ENCODE results near the gene TJP2. TPM values are rescaled to one million over a fixed set of nuclear protein-coding genes. Genes with fewer than 3 reads are reported as not detected.

TJP2 gene
- total and polyA plus RNA-seq, 10 of the 15 experiments (the other 5 are each of a cell fraction or from before 2014, with no cell fraction given): 6.4 to 59.9 (median 29.7) TPM

DNA sequence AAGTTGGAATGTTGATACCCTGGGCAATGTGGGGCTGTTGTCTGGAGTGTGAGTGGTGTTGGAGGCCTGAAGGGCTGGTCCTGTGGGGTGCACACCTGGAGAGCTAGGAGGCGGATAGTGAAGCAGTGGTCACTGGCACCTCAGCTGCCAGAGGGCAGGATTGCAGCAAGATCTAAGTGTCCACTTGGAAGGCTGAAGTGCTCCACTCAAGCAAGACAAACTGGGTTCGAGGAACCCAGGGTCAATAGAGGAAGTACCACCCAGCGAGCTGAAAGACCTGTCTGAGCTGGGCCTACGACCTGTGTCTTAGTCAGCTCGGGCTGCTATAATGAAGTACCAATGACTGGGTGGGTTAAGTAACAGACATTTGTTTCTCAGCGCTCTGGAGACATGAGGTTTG, 39.7 kb upstream of the TJP2 start:
- Histone ChIP-seq H3K4me1 (ENCODE audit: control insufficient read depth, insufficient read depth, low read length) (no peaks in the 10 kb centered on the region), H3K27ac (ENCODE audit: control insufficient read depth, insufficient read depth) (no peak overlapping the region), H3K79me2 (ENCODE audit: control insufficient read depth, insufficient read depth, low read length) (no peaks in the 10 kb centered on the region), H3K4me2 (ENCODE audit: control insufficient read depth, insufficient read depth) (no peak overlapping the region), H3K27me3 (replicated peaks in 1 of 2; ENCODE audit: control insufficient read depth in 2 of 2, insufficient read depth in 2 of 2, low read length in 1 of 2) (no peaks in the 10 kb centered on the region; a peak in 2 of 4 replicates), H3K4me3 (no peak overlapping the region), H3K9me3 (replicated peaks; ENCODE audit: control insufficient read depth, insufficient read depth, low read length) (no peaks in the 10 kb centered on the region), H3K9ac (ENCODE audit: control insufficient read depth, insufficient read depth, low read length) (no peak overlapping the region), H3K36me3 (ENCODE audit: control insufficient read depth in 2 of 2, insufficient read depth in 2 of 2, low read length in 1 of 2) (no peaks in the 10 kb centered on the region), H4K20me1 (ENCODE audit: control insufficient read depth, insufficient read depth) (no peaks in the 10 kb centered on the region), H2AFZ (ENCODE audit: control insufficient read depth, low read depth, low read length) (no peak overlapping the region)
- BruUV-seq (replicated peaks): no TSS peak
- in situ Hi-C loops (cut with MboI) (no loop called here), intact Hi-C loops (cut with micrococcal nuclease; ENCODE audit: unreplicated experiment) (no loop called here)
- FAIRE-seq: no peak
- ChIA-PET CTCF (interaction anchor here (1.4 kb wide), 1 partner anchor 81 kb away, joined by 5 read pairs; no protein-coding TSS in a partner anchor), SMC1A (ENCODE audit: uncharacterized antibody, unreplicated experiment) (no interaction called here), POLR2A (no interaction called here), RAD21 (ENCODE audit: unreplicated experiment) (no interaction called here)
- 28% methylated on average over 6 of the region's 6 CpGs for WGBS (ENCODE audit: insufficient coverage, insufficient replicate concordance, low lambda C conversion rate, missing lambda C conversion rate)
- ATAC-seq: no peak
- no peak for DNase-seq (ENCODE audit: low read depth, low spot score)
- no peak for TF ChIP-seq PAX8 (IDR thresholded peaks at IDR 0.05)
- no peak for TF ChIP-seq BMI1 (IDR thresholded peaks at IDR 0.05; ENCODE audit: borderline replicate concordance)
- no peak for TF ChIP-seq TARDBP (IDR thresholded peaks at IDR 0.05; ENCODE audit: borderline replicate concordance)
- TF ChIP-seq ZBTB33 (IDR thresholded peaks at IDR 0.05): no peak
- TF ChIP-seq POLR2AphosphoS2 (IDR thresholded peaks at IDR 0.05; ENCODE audit: low read depth, low read length): no peak
- TF ChIP-seq ATF7 (IDR thresholded peaks at IDR 0.05; ENCODE audit: low read depth): no peak
- TF ChIP-seq MXI1 (IDR thresholded peaks at IDR 0.05; ENCODE audit: low read depth, low read length): no peak
- TF ChIP-seq ZNF622 (IDR thresholded peaks at IDR 0.05): no peak
- TF ChIP-seq POLR2A (IDR thresholded peaks at IDR 0.05; ENCODE audit: low read depth, low read length): no peak
- TF ChIP-seq HDAC6 (IDR thresholded peaks at IDR 0.05; ENCODE audit: unreplicated experiment): no peak
- TF ChIP-seq TBL1XR1 (IDR thresholded peaks at IDR 0.05; ENCODE audit: low read depth, low read length): no peak
- no peak for TF ChIP-seq ESRRA (IDR thresholded peaks at IDR 0.05; ENCODE audit: low read length)
- TF ChIP-seq NR2F1 (conservative IDR thresholded peaks at IDR 0.05): no peak
- TF ChIP-seq, protein P1, sequence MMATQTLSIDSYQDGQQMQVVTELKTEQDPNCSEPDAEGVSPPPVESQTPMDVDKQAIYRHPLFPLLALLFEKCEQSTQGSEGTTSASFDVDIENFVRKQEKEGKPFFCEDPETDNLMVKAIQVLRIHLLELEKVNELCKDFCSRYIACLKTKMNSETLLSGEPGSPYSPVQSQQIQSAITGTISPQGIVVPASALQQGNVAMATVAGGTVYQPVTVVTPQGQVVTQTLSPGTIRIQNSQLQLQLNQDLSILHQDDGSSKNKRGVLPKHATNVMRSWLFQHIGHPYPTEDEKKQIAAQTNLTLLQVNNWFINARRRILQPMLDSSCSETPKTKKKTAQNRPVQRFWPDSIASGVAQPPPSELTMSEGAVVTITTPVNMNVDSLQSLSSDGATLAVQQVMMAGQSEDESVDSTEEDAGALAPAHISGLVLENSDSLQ (IDR thresholded peaks at IDR 0.05): no peak
- TF ChIP-seq E4F1 (IDR thresholded peaks at IDR 0.05; ENCODE audit: borderline replicate concordance, partially characterized antibody): no peak
- TF ChIP-seq, protein P2, sequence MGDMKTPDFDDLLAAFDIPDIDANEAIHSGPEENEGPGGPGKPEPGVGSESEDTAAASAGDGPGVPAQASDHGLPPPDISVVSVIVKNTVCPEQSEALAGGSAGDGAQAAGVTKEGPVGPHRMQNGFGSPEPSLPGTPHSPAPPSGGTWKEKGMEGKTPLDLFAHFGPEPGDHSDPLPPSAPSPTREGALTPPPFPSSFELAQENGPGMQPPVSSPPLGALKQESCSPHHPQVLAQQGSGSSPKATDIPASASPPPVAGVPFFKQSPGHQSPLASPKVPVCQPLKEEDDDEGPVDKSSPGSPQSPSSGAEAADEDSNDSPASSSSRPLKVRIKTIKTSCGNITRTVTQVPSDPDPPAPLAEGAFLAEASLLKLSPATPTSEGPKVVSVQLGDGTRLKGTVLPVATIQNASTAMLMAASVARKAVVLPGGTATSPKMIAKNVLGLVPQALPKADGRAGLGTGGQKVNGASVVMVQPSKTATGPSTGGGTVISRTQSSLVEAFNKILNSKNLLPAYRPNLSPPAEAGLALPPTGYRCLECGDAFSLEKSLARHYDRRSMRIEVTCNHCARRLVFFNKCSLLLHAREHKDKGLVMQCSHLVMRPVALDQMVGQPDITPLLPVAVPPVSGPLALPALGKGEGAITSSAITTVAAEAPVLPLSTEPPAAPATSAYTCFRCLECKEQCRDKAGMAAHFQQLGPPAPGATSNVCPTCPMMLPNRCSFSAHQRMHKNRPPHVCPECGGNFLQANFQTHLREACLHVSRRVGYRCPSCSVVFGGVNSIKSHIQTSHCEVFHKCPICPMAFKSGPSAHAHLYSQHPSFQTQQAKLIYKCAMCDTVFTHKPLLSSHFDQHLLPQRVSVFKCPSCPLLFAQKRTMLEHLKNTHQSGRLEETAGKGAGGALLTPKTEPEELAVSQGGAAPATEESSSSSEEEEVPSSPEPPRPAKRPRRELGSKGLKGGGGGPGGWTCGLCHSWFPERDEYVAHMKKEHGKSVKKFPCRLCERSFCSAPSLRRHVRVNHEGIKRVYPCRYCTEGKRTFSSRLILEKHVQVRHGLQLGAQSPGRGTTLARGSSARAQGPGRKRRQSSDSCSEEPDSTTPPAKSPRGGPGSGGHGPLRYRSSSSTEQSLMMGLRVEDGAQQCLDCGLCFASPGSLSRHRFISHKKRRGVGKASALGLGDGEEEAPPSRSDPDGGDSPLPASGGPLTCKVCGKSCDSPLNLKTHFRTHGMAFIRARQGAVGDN (IDR thresholded peaks at IDR 0.05): no peak
- no peak for TF ChIP-seq LARP7 (IDR thresholded peaks at IDR 0.05)
- no peak for TF ChIP-seq NFIC (IDR thresholded peaks at IDR 0.05; ENCODE audit: low read depth, low read length)

All from GM12878 (cell line).